GM12878 (cell line): ENCODE data around the gene CDC34. TPM values are rescaled to one million over a fixed set of nuclear protein-coding genes. Genes with fewer than 3 reads are reported as not detected.
A peak's percentile ranks its signal among the peaks of the same experiment; 100 is the strongest.

Experiments used
- ATAC-seq: fragments of 200-7000 bp; cut with Tn5 transposase; 3 replicates; pipeline ENCODE4 v1.9.1; 2020; ENCODE audit warnings: mild to moderate bottlenecking, moderate library complexity
- BruUV-seq: library from RNA; stranded (reverse); fragments of 400-500 nt; replicated peaks from 2 replicates; lab custom pipeline; 2021; lab: Mats Ljungman, UMichigan
- CTCF ChIA-PET: fragments of 300-600 bp; sonication (Branson Sonifier 250); formaldehyde crosslinking; extraction: SDS; loops from one replicate; lab custom pipeline; 2021; ENCODE audit warnings: inconsistent platforms; lab: Yijun Ruan, JAX
- POLR2A ChIA-PET: fragments of 350-600 bp; formaldehyde crosslinking; extraction: SDS; loops from one replicate; lab custom pipeline; 2021; ENCODE audit warnings: inconsistent platforms; lab: Charles Lee
- RAD21 ChIA-PET: fragments of 300-600 bp; sonication (Branson Sonifier 250); formaldehyde crosslinking; loops from one replicate; lab custom pipeline; 2023; ENCODE audit warnings: antibody characterized with exemption; ENCODE audit not compliant: unreplicated experiment; lab: Charles Lee
- SMC1A ChIA-PET: fragments of 300-600 bp; sonication (Branson Sonifier 250); formaldehyde crosslinking; loops from one replicate; lab custom pipeline; 2023; ENCODE audit not compliant: unreplicated experiment, uncharacterized antibody; lab: Charles Lee
- DNase-seq: peaks from one replicate; pipeline ENCODE4 v3.0.0-alpha.2; 2011; ENCODE audit warnings: low read depth, low spot score
- FAIRE-seq: peaks from 3 replicates; lab custom pipeline; 2011; peaks lifted over from hg19 to GRCh38; lab: Jason Lieb, UNC
- H2AFZ ChIP-seq: 2 replicates; pipeline ENCODE4 v1.6.0; 2011; ENCODE audit warnings: low read depth, low read length, control low read depth; ENCODE audit not compliant: control insufficient read depth
- H3K27ac ChIP-seq: 2 replicates; pipeline ENCODE4 v1.5.1; 2011; ENCODE audit warnings: control low read depth; ENCODE audit not compliant: control insufficient read depth, insufficient read depth
- H3K27me3 ChIP-seq, 2 experiments: replicated peaks in 1 of 2; 2 replicates each; pipeline versions ENCODE4 v1.6.0 to v1.6.1; 2011; ENCODE audit warnings: low read length in 1 of 2; ENCODE audit not compliant: control insufficient read depth in 2 of 2, insufficient read depth in 2 of 2
- H3K36me3 ChIP-seq, 2 experiments: 2 replicates each; pipeline ENCODE4 v1.5.1; 2011; ENCODE audit warnings: low read length in 1 of 2; ENCODE audit not compliant: control insufficient read depth in 2 of 2, insufficient read depth in 2 of 2
- H3K4me1 ChIP-seq: 2 replicates; pipeline ENCODE4 v1.6.1; 2011; ENCODE audit warnings: mild to moderate bottlenecking, low read length, moderate library complexity, mixed read lengths; ENCODE audit not compliant: control insufficient read depth, insufficient read depth
- H3K4me2 ChIP-seq: 2 replicates; pipeline ENCODE4 v1.6.0; 2011; ENCODE audit warnings: control low read depth; ENCODE audit not compliant: control insufficient read depth, insufficient read depth
- H3K4me3 ChIP-seq: fragments of 200-600 bp; sonication (generic); 2 replicates; pipeline ENCODE4 v1.5.1; 2016
- H3K79me2 ChIP-seq: 2 replicates; pipeline ENCODE4 v1.6.0; 2011; ENCODE audit warnings: low read length; ENCODE audit not compliant: control insufficient read depth, insufficient read depth
- H3K9ac ChIP-seq: 2 replicates; pipeline ENCODE4 v1.8.0; 2011; ENCODE audit warnings: low read length, control low read depth, mixed read lengths; ENCODE audit not compliant: control insufficient read depth, insufficient read depth
- H3K9me3 ChIP-seq: replicated peaks from 3 replicates; pipeline ENCODE4 v1.5.1; 2011; ENCODE audit warnings: mild to moderate bottlenecking, low read length; ENCODE audit not compliant: control insufficient read depth, insufficient read depth
- H4K20me1 ChIP-seq: 2 replicates; pipeline ENCODE4 v1.6.0; 2011; ENCODE audit not compliant: control insufficient read depth, insufficient read depth
- ATF7 ChIP-seq: fragments of 450-650 bp; IDR thresholded peaks from 2 replicates; pipeline ENCODE4 v1.6.1; 2016; ENCODE audit warnings: low read depth, mild to moderate bottlenecking
- CBX3 ChIP-seq: fragments of 200-600 bp; sonication (generic); IDR thresholded peaks from 2 replicates; pipeline ENCODE4 v1.6.1; 2016; ENCODE audit warnings: low read depth, borderline replicate concordance
- CBX5 ChIP-seq: sonication (generic); IDR thresholded peaks from 2 replicates; pipeline ENCODE4 v1.6.1; 2016; ENCODE audit warnings: low read depth, moderate library complexity, mild to moderate bottlenecking, inconsistent platforms
- CHD4 ChIP-seq: fragments of 200-600 bp; sonication (generic); IDR thresholded peaks from 2 replicates; pipeline ENCODE4 v1.6.1; 2016; ENCODE audit warnings: mild to moderate bottlenecking
- CREB1 ChIP-seq: IDR thresholded peaks from 2 replicates; pipeline ENCODE4 v1.6.1; 2012; ENCODE audit warnings: low read depth, mild to moderate bottlenecking, inconsistent platforms
- EED ChIP-seq: sonication (generic); IDR thresholded peaks from 2 replicates; pipeline ENCODE4 v1.6.1; 2016; ENCODE audit warnings: antibody characterized with exemption, low read depth
- HCFC1 ChIP-seq: fragments of 150-350 bp; IDR thresholded peaks from 2 replicates; pipeline ENCODE4 v1.6.1; 2014; ENCODE audit warnings: low read length
- IKZF2 ChIP-seq, 2 experiments: fragments of 450-650 bp; IDR thresholded peaks; 2 replicates each; pipeline ENCODE4 v1.6.1; 2017; ENCODE audit warnings: mild to moderate bottlenecking in 2 of 2, moderate library complexity in 2 of 2
- JUND ChIP-seq: IDR thresholded peaks from 2 replicates; pipeline ENCODE4 v1.6.1; 2012; ENCODE audit warnings: low read depth, mild to moderate bottlenecking, low read length, improper control_type of control experiment, moderate library complexity
- LARP7 ChIP-seq: fragments of 450-650 bp; IDR thresholded peaks from 2 replicates; pipeline ENCODE4 v1.6.1; 2017; ENCODE audit warnings: mild to moderate bottlenecking
- NFYB ChIP-seq: IDR thresholded peaks from 2 replicates; pipeline ENCODE4 v1.6.1; 2011; ENCODE audit warnings: low read depth, mild to moderate bottlenecking, low read length, improper control_type of control experiment, moderate library complexity; ENCODE audit not compliant: insufficient read depth
- NR2C2 ChIP-seq: IDR thresholded peaks from 2 replicates; pipeline ENCODE4 v1.6.1; 2011; ENCODE audit warnings: borderline replicate concordance, low read depth; ENCODE audit not compliant: control insufficient read depth, insufficient read length
- POLR2A ChIP-seq: IDR thresholded peaks from 2 replicates; pipeline ENCODE4 v1.6.1; 2011; ENCODE audit warnings: low read depth, mild to moderate bottlenecking, low read length
- RAD21 ChIP-seq: IDR thresholded peaks from 2 replicates; pipeline ENCODE4 v1.6.1; 2011; ENCODE audit warnings: mild to moderate bottlenecking, low read depth, low read length, moderate library complexity; ENCODE audit not compliant: insufficient read depth
- SP1 ChIP-seq: IDR thresholded peaks from one replicate; pipeline ENCODE4 v1.6.1; 2011; ENCODE audit warnings: low read depth, low read length
- TCF12 ChIP-seq: IDR thresholded peaks from 2 replicates; pipeline ENCODE4 v1.6.1; 2011; ENCODE audit warnings: low read depth, mild to moderate bottlenecking, low read length
- YY1 ChIP-seq: IDR thresholded peaks from 2 replicates; pipeline ENCODE4 v1.6.1; 2011; ENCODE audit warnings: low read depth, mild to moderate bottlenecking, low read length
- WGBS: methylation state at CpG from one replicate; pipeline ENCODE4 v1.1.6; 2016; ENCODE audit warnings: low lambda C conversion rate; ENCODE audit not compliant: insufficient replicate concordance, insufficient coverage; ENCODE audit errors: missing lambda C conversion rate; 5-methylcytosine and 5-hydroxymethylcytosine counted together
- in situ Hi-C: fragments of 300-500 bp; cut with MboI; formaldehyde crosslinking; loops from 9 replicates; pipeline ENCODE4 v1.14.3; 2018; ENCODE audit warnings: mixed read lengths
- intact Hi-C: fragments of 100-400 bp; cut with micrococcal nuclease; formaldehyde crosslinking; loops from one replicate; pipeline ENCODE4 v1.14.2; 2022; ENCODE audit not compliant: unreplicated experiment
- polyA plus RNA-seq, 11 experiments: library from polyadenylated mRNA; depleted of rRNA in 4 of 11; unstranded in 6 of 11; stranded (reverse) in 5 of 11; fragments of >200 nt; fragmentation: Nextera tagmentation in 4 of 11; fragmentation: Illumina TruSeq in 1 of 11; extraction: Ambion mirVana in 4 of 11; extraction: Trizol in 1 of 11; gene quantifications; 1 replicate in 1 of 11; 2 replicates in 10 of 11; pipeline versions ENCODE4 v1.2.1 to v1.2.3, GENCODE V29; 2011 to 2016; ENCODE audit warnings: inconsistent platforms in 2 of 11, missing spikeins in 2 of 11, low read depth in 1 of 11
- total RNA-seq, 4 experiments: library from RNA; depleted of rRNA in 3 of 4; stranded (reverse); fragments of >200 nt in 3 of 4; fragmentation: Illumina TruSeq in 1 of 4; extraction: Trizol in 1 of 4; gene quantifications; 2 replicates each; pipeline versions ENCODE4 v1.2.1 to v1.2.3, GENCODE V29; 2013 to 2021
- TF ChIP-seq, protein P1 (sequence below): IDR thresholded peaks from 2 replicates; pipeline ENCODE4 v1.6.1; 2012; ENCODE audit warnings: mild to moderate bottlenecking, low read depth, low read length
- TF ChIP-seq, protein P2 (sequence below): IDR thresholded peaks from 2 replicates; pipeline ENCODE4 v1.6.1; 2011; ENCODE audit warnings: mild to moderate bottlenecking, low read depth, low read length, moderate library complexity; ENCODE audit not compliant: insufficient replicate concordance

CDC34 gene
- total and polyA plus RNA-seq, 10 of the 15 experiments (the other 5 are each of a cell fraction or from before 2014, with no cell fraction given) = 0.31 to 48.9 (median 28.5) TPM

DNA sequence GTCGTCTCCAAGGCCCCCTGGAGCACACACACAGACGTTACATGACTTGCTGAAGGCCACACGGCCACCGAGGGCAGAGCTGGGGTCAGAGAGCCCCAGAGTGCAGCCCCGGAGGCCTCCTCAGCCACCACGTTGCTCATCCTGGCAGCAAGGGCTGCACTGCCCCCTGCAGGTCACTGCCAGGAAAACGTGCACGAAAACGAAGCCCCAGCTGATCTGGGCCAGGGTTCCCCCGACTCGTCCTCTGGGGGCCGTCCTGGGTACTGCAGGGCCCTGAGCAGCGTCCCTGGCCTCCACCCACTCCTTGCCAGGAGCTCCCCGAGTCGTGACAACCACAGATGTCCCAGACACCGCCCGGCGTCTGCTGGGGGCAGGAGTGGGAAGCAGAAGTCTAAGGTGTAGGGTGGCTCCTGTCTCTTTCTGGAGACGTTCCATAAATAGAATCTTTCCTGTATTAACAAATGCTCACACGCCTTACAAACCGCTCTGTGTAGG, 20.9 kb upstream of the CDC34 start (continued):
- TF ChIP-seq NFYB (no peak), NR2C2 (no peak), RAD21 (peak; percentile 71)
- TF ChIP-seq, protein P1, sequence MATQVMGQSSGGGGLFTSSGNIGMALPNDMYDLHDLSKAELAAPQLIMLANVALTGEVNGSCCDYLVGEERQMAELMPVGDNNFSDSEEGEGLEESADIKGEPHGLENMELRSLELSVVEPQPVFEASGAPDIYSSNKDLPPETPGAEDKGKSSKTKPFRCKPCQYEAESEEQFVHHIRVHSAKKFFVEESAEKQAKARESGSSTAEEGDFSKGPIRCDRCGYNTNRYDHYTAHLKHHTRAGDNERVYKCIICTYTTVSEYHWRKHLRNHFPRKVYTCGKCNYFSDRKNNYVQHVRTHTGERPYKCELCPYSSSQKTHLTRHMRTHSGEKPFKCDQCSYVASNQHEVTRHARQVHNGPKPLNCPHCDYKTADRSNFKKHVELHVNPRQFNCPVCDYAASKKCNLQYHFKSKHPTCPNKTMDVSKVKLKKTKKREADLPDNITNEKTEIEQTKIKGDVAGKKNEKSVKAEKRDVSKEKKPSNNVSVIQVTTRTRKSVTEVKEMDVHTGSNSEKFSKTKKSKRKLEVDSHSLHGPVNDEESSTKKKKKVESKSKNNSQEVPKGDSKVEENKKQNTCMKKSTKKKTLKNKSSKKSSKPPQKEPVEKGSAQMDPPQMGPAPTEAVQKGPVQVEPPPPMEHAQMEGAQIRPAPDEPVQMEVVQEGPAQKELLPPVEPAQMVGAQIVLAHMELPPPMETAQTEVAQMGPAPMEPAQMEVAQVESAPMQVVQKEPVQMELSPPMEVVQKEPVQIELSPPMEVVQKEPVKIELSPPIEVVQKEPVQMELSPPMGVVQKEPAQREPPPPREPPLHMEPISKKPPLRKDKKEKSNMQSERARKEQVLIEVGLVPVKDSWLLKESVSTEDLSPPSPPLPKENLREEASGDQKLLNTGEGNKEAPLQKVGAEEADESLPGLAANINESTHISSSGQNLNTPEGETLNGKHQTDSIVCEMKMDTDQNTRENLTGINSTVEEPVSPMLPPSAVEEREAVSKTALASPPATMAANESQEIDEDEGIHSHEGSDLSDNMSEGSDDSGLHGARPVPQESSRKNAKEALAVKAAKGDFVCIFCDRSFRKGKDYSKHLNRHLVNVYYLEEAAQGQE = no peak
- TF ChIP-seq, all 136 proteins: peak for 37

DNA sequence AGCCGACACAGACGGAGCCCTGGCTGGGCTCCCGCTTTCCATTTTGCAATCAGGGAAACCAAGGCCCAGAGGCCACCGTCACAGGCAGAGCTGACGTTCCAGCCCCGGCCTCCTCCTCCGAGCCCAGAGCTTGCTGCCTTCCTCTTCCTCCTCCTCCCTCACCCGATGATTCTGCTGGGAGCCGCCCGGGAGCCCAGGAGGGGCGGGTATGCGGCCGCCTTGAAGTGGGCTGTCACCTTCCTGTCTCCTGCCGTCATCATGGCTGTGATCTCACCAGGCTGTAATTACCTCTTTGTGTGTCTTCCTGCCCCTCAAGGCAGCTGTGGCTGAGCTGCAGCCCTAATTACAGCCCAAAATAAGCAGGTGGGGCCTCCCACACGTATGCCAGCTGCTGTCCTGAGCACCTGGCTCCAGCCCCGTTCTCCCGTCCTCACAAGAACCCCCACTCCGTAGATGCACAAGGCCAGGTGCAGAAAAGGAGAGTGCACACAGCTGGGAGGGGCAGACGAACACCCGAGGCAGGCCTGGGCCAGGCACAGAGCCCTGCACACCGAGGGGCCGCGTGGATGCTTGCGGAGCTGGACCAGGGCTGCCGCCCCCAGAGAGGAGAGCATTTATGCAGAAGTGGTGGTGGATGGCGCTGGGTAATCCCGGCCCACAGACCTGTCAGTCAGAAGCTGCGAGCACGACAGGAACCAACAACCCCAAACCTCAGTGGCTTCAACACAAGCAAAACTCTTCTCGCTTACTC, 20.3 kb upstream of the CDC34 start:
- ChIA-PET CTCF (interaction anchor here (0.7 to 3.6 kb wide), 17 partner anchors 9 to 264 kb away, joined by 3 to 42 read pairs (median 6); partner anchors contain the start of gene CDC34), RAD21 (interaction anchor here (0.6 to 2.8 kb wide), 7 partner anchors 8 to 225 kb away, joined by 3 to 17 read pairs (median 4); partner anchors contain the start of gene CDC34), SMC1A (interaction anchor here (1.4 to 2.3 kb wide), 3 partner anchors 21 to 217 kb away, joined by 3 to 14 read pairs (median 4); partner anchors contain the start of gene CDC34), POLR2A (interaction anchor here (0.9 to 2.4 kb wide), 4 partner anchors 20 to 120 kb away, joined by 3 to 13 read pairs (median 3); partner anchors contain the start of genes BSG and CDC34)
- Histone ChIP-seq H3K27ac (peak overlapping the region; percentile 32; the same call in 1 of the 2 replicates), H3K36me3 (no peaks in the 10 kb centered on the region), H3K9ac (no peak overlapping the region), H3K9me3 (no peaks in the 10 kb centered on the region), H3K27me3 (no peaks in the 10 kb centered on the region), H3K4me2 (peak overlapping the region; percentile 19), H3K79me2 (peaks cover 6% of the 10 kb centered on the region), H3K4me1 (peaks cover 17% of the 10 kb centered on the region), H2AFZ (peak overlapping the region; percentile 30), H4K20me1 (no peaks in the 10 kb centered on the region; the same call in 1 of the 2 replicates), H3K4me3 (no peak overlapping the region)
- no peak for FAIRE-seq
- in situ Hi-C loops = no loop called here
- ATAC-seq = peak; percentile 9
- no peak for DNase-seq
- BruUV-seq = no TSS peak
- WGBS = 20% methylated on average over 28 of the region's 30 CpGs
- intact Hi-C loops = no loop called here
- TF ChIP-seq POLR2A = peak; percentile 13; the same call in 1 of the 2 replicates
- no peak for TF ChIP-seq SP1
- TF ChIP-seq CBX5 = no peak
- TF ChIP-seq, protein P2, sequence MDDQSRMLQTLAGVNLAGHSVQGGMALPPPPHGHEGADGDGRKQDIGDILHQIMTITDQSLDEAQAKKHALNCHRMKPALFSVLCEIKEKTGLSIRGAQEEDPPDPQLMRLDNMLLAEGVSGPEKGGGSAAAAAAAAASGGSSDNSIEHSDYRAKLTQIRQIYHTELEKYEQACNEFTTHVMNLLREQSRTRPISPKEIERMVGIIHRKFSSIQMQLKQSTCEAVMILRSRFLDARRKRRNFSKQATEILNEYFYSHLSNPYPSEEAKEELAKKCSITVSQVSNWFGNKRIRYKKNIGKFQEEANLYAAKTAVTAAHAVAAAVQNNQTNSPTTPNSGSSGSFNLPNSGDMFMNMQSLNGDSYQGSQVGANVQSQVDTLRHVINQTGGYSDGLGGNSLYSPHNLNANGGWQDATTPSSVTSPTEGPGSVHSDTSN = peak; percentile 79
- TF ChIP-seq ATF7 = peak; percentile 50; the same call in 1 of the 2 replicates
- no peak for TF ChIP-seq YY1
- peak; percentile 98 for TF ChIP-seq TCF12
- 0 out of 4 replicates have a peak, but pooled peaks of 1 of the 2 experiments have one; percentile 18 for TF ChIP-seq IKZF2 (IDR thresholded peaks at IDR 0.05)
- no peak for TF ChIP-seq CBX3
- peak; percentile 92 for TF ChIP-seq CREB1
- TF ChIP-seq JUND = 0 out of 2 replicates have a peak, but pooled peaks have one; percentile 41
- no peak for TF ChIP-seq CHD4
- no peak for TF ChIP-seq HCFC1
- TF ChIP-seq EED = 0 out of 2 replicates have a peak, but pooled peaks have one; percentile 18
- TF ChIP-seq LARP7 = peak; percentile 35; the same call in 1 of the 2 replicates
